ENCODE data around the gene CTTNBP2NL.

CTTNBP2NL gene

DNA sequence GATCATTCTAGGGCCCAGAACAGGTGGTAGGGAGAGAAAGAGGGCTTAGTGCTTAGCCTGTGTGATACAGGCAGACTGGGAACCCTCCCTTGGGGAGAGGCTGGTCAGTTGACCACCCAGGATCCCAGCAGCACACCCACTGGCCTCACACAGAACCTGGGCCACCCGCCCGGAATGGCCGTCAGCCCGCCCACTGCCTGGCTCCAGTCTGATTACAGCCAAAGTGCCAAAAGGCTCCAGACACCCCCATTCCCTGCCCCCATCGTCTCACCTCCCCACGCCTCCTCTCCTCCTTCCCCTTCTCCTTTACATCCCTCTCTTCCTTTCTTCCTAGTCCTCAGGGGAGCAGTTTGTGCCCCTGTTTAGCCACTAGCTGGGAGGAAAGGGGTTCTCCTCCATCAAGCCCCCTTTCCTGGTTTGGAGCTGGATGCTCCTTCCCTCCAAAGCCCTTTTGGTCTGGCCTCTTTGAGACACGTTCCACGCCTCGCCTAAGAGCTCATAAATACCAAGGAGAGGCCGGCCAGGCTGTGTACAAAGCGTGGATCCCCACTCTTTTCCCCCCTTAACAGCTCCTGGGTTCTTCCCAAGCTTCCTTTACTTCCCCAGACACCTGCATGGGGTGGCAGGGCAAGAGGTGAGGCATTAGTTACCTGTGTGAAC, 108.1 kb downstream of the CTTNBP2NL start:
- DNase-seq (ENCODE audit: extremely low spot score, insufficient read length, low read depth), result no peak

GRCh38 chr1:112504661-112505399, 108.8 kb downstream of the CTTNBP2NL start:
- FAIRE-seq (no peak), DNase-seq (ENCODE audit: extremely low spot score, insufficient read length, low read depth) (no peak)

More for the DNA sequence above, 108.1 kb downstream of the CTTNBP2NL start:
- no peak for FAIRE-seq

DNA sequence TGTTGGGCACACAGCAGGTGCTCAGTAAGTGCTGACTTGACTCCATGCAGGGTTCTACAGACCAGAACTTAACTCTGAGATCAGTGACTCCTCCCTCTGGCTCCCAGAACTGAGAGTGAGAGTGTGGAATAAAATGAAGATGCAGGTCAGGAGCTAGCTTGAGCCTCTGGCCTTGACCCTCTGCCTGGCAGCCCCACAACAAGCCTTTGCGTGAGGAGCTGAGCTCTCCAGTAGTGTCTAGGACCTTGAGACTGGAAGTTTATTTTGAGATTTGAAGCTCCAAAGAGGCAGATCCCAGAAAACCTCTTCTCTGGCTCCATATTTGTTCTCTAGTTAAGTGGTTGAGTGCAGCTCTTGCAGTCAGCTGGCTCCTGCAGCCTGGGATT, 109.4 kb downstream of the CTTNBP2NL start:
- DNase-seq (ENCODE audit: extremely low spot score, insufficient read length, low read depth) (no peak), FAIRE-seq (no peak)

- FAIRE-seq, result no peak
- no peak for DNase-seq (ENCODE audit: extremely low spot score, insufficient read length, low read depth)
Measured at GRCh38 chr1:112505878-112506277, 109.9 kb downstream of the CTTNBP2NL start.

DNA sequence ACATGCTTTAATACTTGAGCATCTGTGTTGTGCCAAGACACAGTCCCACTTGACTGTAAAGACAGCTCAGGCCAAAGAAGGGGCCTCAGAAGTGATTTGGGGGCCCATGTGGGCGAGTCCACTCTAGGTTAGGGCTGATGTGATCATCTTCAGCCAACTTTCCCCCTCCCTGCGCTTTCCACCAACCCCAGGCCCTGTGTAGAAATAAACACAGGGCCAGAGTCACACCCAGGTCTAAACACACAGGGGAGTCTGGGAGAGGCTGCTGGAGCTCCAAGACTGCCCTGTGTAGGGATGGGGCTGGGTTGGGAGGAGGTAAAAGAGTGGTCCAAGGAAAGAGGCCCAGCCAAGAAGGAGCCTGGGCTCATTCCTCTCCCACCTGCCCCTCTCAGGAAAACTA, 110.3 kb downstream of the CTTNBP2NL start:
- DNase-seq (ENCODE audit: extremely low spot score, insufficient read length, low read depth), result no peak
- no peak for FAIRE-seq

DNA sequence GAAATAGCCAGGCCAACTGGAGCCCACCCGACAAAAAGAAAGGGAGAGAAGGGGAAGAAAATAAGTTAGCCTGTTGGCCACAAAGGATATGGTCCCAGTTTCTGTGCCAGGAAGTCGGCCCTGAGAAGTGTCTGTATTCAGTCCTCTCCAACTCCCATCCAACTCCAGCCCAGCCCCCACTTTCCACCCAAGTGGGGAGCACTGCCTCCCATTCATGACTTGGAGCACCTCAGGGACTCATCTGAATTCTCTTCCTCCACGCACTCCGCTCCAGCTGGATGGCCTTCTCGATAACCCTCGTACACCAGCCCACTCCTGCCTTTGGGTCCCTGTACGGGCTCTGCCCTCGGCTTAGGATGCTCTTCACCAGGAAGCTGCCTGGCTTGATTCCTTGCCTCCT, 110.7 kb downstream of the CTTNBP2NL start:
- DNase-seq (ENCODE audit: extremely low spot score, insufficient read length, low read depth), result no peak
- FAIRE-seq, result no peak

DNA sequence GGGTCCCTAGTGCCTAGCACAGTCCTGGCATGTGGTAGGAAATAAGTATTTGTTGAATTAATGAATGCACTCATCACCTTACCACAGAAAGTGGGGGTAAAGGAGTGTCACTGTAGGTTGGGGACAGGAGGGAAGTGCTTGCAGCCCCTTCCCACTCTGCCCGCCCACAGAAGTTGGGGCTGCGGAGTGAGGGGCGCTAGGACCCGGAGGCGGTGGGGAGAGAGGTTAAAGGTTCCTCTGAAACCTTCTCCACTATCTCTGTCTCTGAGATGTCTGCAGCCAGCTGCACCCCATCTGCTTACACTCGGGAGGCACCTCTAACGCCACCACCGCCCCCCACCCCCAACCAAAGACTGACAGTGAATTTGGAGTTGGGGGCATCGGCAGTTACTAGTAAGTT, 111.3 kb downstream of the CTTNBP2NL start:
- no peak for DNase-seq (ENCODE audit: extremely low spot score, insufficient read length, low read depth)
- no peak for FAIRE-seq

- FAIRE-seq, result no peak
Measured at GRCh38 chr1:112507921-112508277, 111.9 kb downstream of the CTTNBP2NL start.

DNA sequence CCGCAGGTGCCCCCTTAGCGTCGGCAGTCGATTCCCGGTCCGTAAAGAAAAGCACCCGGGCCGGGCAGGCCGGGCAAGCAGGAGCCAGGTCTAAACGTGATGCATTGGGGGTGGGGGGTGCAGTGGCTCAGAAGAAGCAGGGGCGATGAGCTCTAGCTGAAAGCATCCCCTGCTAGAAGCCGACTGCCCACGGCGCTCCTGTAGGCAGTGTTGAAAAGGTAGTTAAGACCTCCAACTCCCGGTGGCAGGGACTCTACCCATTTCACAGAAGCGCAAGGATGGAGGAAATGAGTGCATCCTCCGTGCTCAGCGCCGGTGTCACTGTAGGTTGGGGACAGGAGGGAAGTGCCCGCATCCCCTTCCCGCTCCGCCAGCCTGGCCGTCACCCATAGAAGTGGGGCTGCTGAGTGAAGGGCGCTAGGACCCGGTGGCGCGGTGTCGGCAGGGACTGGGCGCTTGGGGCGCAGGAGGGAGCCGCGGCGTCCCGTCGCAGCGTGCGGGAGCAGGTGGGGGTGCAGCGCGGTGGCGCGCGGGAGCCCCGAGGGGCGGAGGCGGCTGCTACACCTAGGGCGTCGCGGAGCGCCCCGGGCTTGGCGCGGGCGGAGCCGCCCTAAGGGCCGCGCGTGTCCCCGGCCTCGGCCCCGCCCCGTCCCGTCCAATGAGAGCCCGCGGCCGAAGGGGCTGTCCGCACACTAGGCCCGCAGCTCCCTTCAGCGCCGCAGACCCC, 112.4 kb downstream of the CTTNBP2NL start, which contains the start of gene WNT2B:
Gene WNT2B (plus strand): TSS at position 688 of the 727 bp plus-strand sequence. CDS start 298 bp downstream, outside the sequence.
- FAIRE-seq, result no peak
- DNase-seq (ENCODE audit: extremely low spot score, insufficient read length, low read depth), result no peak

More at GRCh38 chr1:112507921-112508277, 111.9 kb downstream of the CTTNBP2NL start:
- DNase-seq (ENCODE audit: extremely low spot score, insufficient read length, low read depth), result no peak

GRCh38 chr1:112509005-112509659, 113.1 kb downstream of the CTTNBP2NL start:
- FAIRE-seq, result no peak

GRCh38 chr1:112509660-112510178, 113.7 kb downstream of the CTTNBP2NL start:
- FAIRE-seq (no peak), DNase-seq (ENCODE audit: extremely low spot score, insufficient read length, low read depth) (no peak)

More at GRCh38 chr1:112509005-112509659, 113.1 kb downstream of the CTTNBP2NL start:
- no peak for DNase-seq (ENCODE audit: extremely low spot score, insufficient read length, low read depth)

GRCh38 chr1:112510340-112510739, 114.3 kb downstream of the CTTNBP2NL start:
- FAIRE-seq (no peak), DNase-seq (ENCODE audit: extremely low spot score, insufficient read length, low read depth) (no peak)

All from GM18507 (cell line).